NK-92 (cell line): ENCODE data around the gene C16orf54.
"Not testable (repeated sequence)": the region's sequence is repeated elsewhere in the genome, so short reads cannot be mapped to it uniquely, and the experiment has no call there.

Source experiments
- DNase-seq: peaks from one replicate; lab custom pipeline; 2025; ENCODE audit not compliant: unreplicated experiment; lab: John Stamatoyannopoulos, UW

Gene C16orf54

GRCh38 chr16:29742683-29743275 is 3.0 kb downstream of the C16orf54 start:
- no peak for DNase-seq

- not testable (repeated sequence) for DNase-seq
These were observed 5.2 kb downstream of the C16orf54 start for GRCh38 chr16:29740630-29741015.

GRCh38 chr16:29739927-29740629 is 5.7 kb downstream of the C16orf54 start:
- not testable (repeated sequence) for DNase-seq

- DNase-seq, result no peak
These were observed 7.3 kb downstream of the C16orf54 start for GRCh38 chr16:29738514-29738913.

- DNase-seq, result no peak
These were observed 8.1 kb downstream of the C16orf54 start for GRCh38 chr16:29737713-29738112.

- DNase-seq, result no peak
These were observed 9.0 kb downstream of the C16orf54 start for GRCh38 chr16:29736764-29737163.

- DNase-seq, result no peak
These were observed 9.7 kb downstream of the C16orf54 start for GRCh38 chr16:29736112-29736511.

- no peak for DNase-seq
These were observed 11.0 kb downstream of the C16orf54 start for GRCh38 chr16:29734786-29735185.

- DNase-seq, result not testable (repeated sequence)
These were observed 13.8 kb downstream of the C16orf54 start for GRCh38 chr16:29731768-29732601.

- DNase-seq, result no peak
These were observed 15.1 kb downstream of the C16orf54 start for GRCh38 chr16:29730649-29731048.

GRCh38 chr16:29729116-29729521 is 16.7 kb downstream of the C16orf54 start:
- no peak for DNase-seq

- DNase-seq, result no peak
These were observed 18.3 kb downstream of the C16orf54 start for GRCh38 chr16:29727452-29727851.

- DNase-seq, result no peak
These were observed 18.9 kb downstream of the C16orf54 start for GRCh38 chr16:29726845-29727377.

- DNase-seq, result not testable (repeated sequence)
These were observed 24.5 kb downstream of the C16orf54 start for GRCh38 chr16:29721167-29721879.

GRCh38 chr16:29720703-29721102 is 25.1 kb downstream of the C16orf54 start:
- DNase-seq, result no peak

GRCh38 chr16:29719063-29719462 is 26.7 kb downstream of the C16orf54 start:
- DNase-seq, result no peak

- no peak for DNase-seq
These were observed 28.7 kb downstream of the C16orf54 start for GRCh38 chr16:29717113-29717512.

- no peak for DNase-seq
These were observed 30.8 kb downstream of the C16orf54 start for GRCh38 chr16:29714972-29715371.

- no peak for DNase-seq
These were observed 31.4 kb downstream of the C16orf54 start for GRCh38 chr16:29714396-29714795.

- no peak for DNase-seq
These were observed 33.0 kb downstream of the C16orf54 start for GRCh38 chr16:29712809-29713208.
